Subcutaneous adipose tissue (tissue), 4 donors: ENCODE data around the gene EXOC4. TPM values are rescaled to one million over a fixed set of nuclear protein-coding genes. Genes with fewer than 3 reads are reported as not detected.

Experiments used
- CTCF ChIP-seq: fragments of 450-650 bp; IDR thresholded peaks from one replicate; pipeline ENCODE4 v1.5.1; 2016; ENCODE audit warnings: low read depth, mild to moderate bottlenecking, control low read depth, antibody characterized with exemption, moderate library complexity
- total RNA-seq, 4 donors: library from RNA; depleted of rRNA; stranded (reverse); fragments of >200 nt; gene quantifications; one replicate each; pipeline ENCODE4 v1.1.0, GENCODE V29; 2016

The EXOC4 gene
- total RNA-seq, 4 donors from 2014 or later, result 62.9 to 84.3 (median 77.3) TPM

GRCh38 chr7:133705596-133705995, 452.7 kb downstream of the EXOC4 start:
- no peak for TF ChIP-seq CTCF

DNA sequence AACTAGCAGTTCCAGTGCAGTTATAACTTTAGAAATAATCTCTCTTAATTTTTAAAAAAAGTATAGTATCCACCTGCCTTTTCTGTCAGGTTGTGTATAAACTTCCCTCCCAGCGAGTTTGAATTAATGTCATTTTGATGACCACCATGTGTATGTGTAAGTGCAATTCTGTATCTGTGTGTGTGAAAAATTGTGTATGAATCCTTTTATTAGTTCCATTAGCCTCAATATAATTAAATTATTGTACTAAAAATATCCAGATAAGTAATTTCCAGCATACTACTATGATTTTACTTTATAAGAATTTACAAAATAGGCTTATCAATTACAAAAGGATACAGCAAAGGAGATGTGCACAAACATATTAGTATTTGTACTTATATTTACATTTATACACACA, 453.1 kb downstream of the EXOC4 start:
- no peak for TF ChIP-seq CTCF

DNA sequence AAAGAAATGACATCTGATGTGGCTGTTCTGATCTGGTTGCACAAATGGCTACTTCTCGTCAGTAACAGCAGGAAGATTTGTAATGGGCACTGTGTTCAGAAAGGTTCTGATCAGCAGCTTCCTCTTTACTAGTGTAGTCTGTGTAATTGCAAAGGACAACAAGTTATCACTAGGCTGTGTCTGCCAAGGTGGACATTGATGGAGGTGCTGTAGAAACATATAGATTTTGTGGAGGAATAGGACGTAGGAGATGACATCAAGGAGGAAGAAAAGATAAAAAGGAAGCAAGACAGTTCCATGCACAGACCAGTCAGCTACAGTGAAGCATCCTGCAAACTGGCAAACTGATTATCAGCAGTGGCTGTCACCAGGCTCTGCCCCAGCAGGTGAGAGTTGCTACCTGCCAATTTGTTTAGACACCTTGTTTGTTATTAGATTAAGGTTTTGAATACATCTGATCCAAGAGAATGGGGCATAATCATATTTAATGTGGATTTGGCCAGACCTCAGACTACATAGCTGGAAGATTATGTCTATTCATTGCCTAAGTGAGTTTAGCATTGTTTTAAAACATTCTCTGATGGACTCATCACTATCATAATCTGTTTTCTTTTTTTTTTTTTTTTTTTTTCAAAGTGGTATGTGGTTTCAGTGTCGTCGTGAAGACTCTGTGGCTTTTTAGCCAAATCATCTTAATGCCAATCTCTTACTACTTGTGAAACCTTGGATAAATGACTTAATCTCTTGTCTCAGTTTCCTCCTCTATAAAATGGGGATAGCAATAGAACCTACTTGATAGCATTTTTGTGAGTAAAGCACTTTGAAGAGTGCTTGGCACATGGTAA, 456.4 kb downstream of the EXOC4 start:
- no peak for TF ChIP-seq CTCF

- TF ChIP-seq CTCF, result no peak
Observed at GRCh38 chr7:133712544-133712943, 459.7 kb downstream of the EXOC4 start.

DNA sequence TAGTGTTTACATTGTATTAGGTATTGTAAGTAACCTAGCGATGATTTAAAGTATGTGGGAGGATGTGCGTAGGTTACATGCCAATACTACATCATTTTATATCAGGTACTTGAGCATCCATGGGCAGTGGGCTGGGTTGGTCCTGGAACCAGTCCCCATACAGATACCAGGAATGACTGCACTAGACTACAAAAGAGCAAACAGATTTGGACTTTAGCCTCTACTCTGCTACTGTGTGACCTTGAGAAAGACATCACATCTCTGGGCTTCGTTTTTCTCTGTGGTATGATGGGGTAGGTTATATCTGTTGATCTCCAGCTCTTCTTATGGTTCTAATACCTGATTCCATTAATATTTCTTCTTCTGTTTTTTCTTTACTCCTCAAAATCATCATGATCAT, 461.8 kb downstream of the EXOC4 start:
- TF ChIP-seq CTCF, result no peak

DNA sequence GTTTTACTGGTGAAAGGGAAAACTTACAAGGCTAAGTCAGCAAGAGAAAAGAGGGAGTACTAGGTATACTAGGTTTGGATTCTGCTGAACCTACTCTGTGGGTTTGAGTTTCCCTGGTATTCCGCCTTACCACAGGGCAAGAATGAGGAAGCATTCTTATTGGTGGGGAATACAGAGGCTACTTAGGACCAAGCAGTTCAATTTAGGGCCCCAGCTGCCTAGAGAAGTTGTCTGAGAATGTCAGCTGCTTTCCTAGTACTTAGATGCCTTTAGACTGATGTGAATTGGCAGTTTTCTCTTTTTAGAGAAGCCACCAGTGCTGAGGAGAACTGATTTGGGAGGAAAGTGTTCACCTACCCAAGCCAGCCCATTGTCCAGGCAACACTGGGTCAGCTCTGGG, 465.3 kb downstream of the EXOC4 start:
- no peak for TF ChIP-seq CTCF

- TF ChIP-seq CTCF, result no peak
Observed at GRCh38 chr7:133723044-133723443, 470.2 kb downstream of the EXOC4 start.
